Measurements from ENCODE around the gene DYNC1I2. TPM values are rescaled to one million over a fixed set of nuclear protein-coding genes. Genes with fewer than 3 reads are reported as not detected.

DYNC1I2 gene
- total and polyA plus RNA-seq, 2 experiments from 2014 or later: 79.4 to 102 TPM

GRCh38 chr2:171667041-171667440 is 20.2 kb upstream of the DYNC1I2 start (continued):
- TF ChIP-seq REST (IDR thresholded peaks at IDR 0.05; ENCODE audit: unreplicated experiment): no peak
- no peak for TF ChIP-seq CTCF (conservative IDR thresholded peaks at IDR 0.05; ENCODE audit: low read depth in 2 of 2)
- TF ChIP-seq ZNF114 (CRISPR knock-in tag; IDR thresholded peaks at IDR 0.05): no peak
- no peak for TF ChIP-seq EZH2phosphoT487 (IDR thresholded peaks at IDR 0.05; ENCODE audit: unreplicated experiment)
- no peak for TF ChIP-seq POLR2AphosphoS5 (IDR thresholded peaks at IDR 0.05; ENCODE audit: low read depth)
- no peak for TF ChIP-seq ETS1 (IDR thresholded peaks at IDR 0.05)

- no peaks in the 10 kb centered on the region for H3K36me3 Mint-ChIP-seq (ENCODE audit: low read depth)
- H3K4me1 Mint-ChIP-seq: peaks cover 20% of the 10 kb centered on the region
- no peak for TF ChIP-seq ETS1 (IDR thresholded peaks at IDR 0.05)
- TF ChIP-seq POLR2AphosphoS5 (IDR thresholded peaks at IDR 0.05; ENCODE audit: low read depth): no peak
- no peak for TF ChIP-seq ZNF331 (CRISPR knock-in tag; IDR thresholded peaks at IDR 0.05; ENCODE audit: low read depth)
- TF ChIP-seq NANOG (IDR thresholded peaks at IDR 0.05; ENCODE audit: borderline replicate concordance): no peak
- TF ChIP-seq ZNF114 (CRISPR knock-in tag; IDR thresholded peaks at IDR 0.05): no peak
- TF ChIP-seq EZH2phosphoT487 (IDR thresholded peaks at IDR 0.05; ENCODE audit: unreplicated experiment): no peak
- TF ChIP-seq EZH2 (IDR thresholded peaks at IDR 0.05; ENCODE audit: low read depth, unreplicated experiment): no peak
- TF ChIP-seq ZNF462 (CRISPR knock-in tag; IDR thresholded peaks at IDR 0.05): no peak
Measured at GRCh38 chr2:171668183-171668582, 19.1 kb upstream of the DYNC1I2 start.

More at GRCh38 chr2:171668183-171668582, 19.1 kb upstream of the DYNC1I2 start:
- Histone ChIP-seq H3F3A (replicated peaks; ENCODE audit: low read depth) (no peaks in the 10 kb centered on the region), H2AFZ (no peak overlapping the region; the same call in 1 of the 2 replicates), H3K4me3 (no peak overlapping the region), H3K36me3 (ENCODE audit: insufficient read depth) (no peaks in the 10 kb centered on the region), H4K20me1 (replicated peaks; ENCODE audit: insufficient read depth) (no peaks in the 10 kb centered on the region), H3K4me1 (ENCODE audit: insufficient read depth) (peaks cover 14% of the 10 kb centered on the region), H3K27ac (ENCODE audit: low read depth) (no peak overlapping the region), H3K27me3 (ENCODE audit: insufficient read depth) (no peaks in the 10 kb centered on the region), H3K79me2 (replicated peaks; ENCODE audit: insufficient read depth) (no peaks in the 10 kb centered on the region), H3K9me2 (ENCODE audit: insufficient read depth) (no peaks in the 10 kb centered on the region), H3K4me2 (peak overlapping the region; percentile 35; the same call in 1 of the 2 replicates)
- no peak overlapping the region for H3K27ac Mint-ChIP-seq
- no peaks in the 10 kb centered on the region for H3K9me3 Mint-ChIP-seq
- H3K4me3 Mint-ChIP-seq: no peak overlapping the region; the same call in 2 of the 3 replicates
- ATAC-seq: no peak
- peaks cover 2% of the 10 kb centered on the region for H3K27me3 Mint-ChIP-seq (ENCODE audit: insufficient read depth, low read depth, poor library complexity)
- DNase-seq (ENCODE audit: low spot score): peak; percentile 8

All from GM23338 (cell line).